Nephron (organoid): Measurements from ENCODE around the gene KLRC4.

Experiments
- H3K27ac Mint-ChIP-seq, 3 experiments: 2 replicates each; pipeline ENCODE4 v1.8.0; 2020; ENCODE audit warnings: mixed read lengths in 3 of 3, mild to moderate bottlenecking in 2 of 3, moderate library complexity in 1 of 3
- H3K27me3 Mint-ChIP-seq: 2 replicates; pipeline ENCODE4 v1.8.0; 2021; ENCODE audit warnings: low read depth, mild to moderate bottlenecking, moderate library complexity, mixed read lengths
- H3K36me3 Mint-ChIP-seq: 2 replicates; pipeline ENCODE4 v1.8.0; 2020; ENCODE audit warnings: low read depth, mixed read lengths
- H3K4me1 Mint-ChIP-seq: 2 replicates; pipeline ENCODE4 v1.8.0; 2020; ENCODE audit warnings: mixed read lengths
- H3K4me3 Mint-ChIP-seq, 3 experiments: 2 replicates each; pipeline ENCODE4 v1.8.0; 2020; ENCODE audit warnings: mild to moderate bottlenecking in 3 of 3, mixed read lengths in 3 of 3, moderate library complexity in 2 of 3
- H3K9me3 Mint-ChIP-seq: 2 replicates; pipeline ENCODE4 v1.8.0; 2020; ENCODE audit warnings: mixed read lengths
- CTCF ChIP-seq, 3 experiments: fragments of 200-600 bp; sonication (generic); IDR thresholded peaks; one replicate each; pipeline ENCODE4 v1.5.0; 2021; ENCODE audit warnings: antibody characterized with exemption in 3 of 3; ENCODE audit not compliant: unreplicated experiment in 3 of 3

KLRC4 gene

GRCh38 chr12:10361084-10361483 lies 48.5 kb downstream of the KLRC4 start:
- Mint-ChIP-seq H3K27ac (peak overlapping the region in 2 of 3 experiments; percentile 92 to 99), H3K9me3 (peaks cover 4% of the 10 kb centered on the region), H3K27me3 (no peaks in the 10 kb centered on the region), H3K36me3 (no peaks in the 10 kb centered on the region), H3K4me1 (peaks cover 15% of the 10 kb centered on the region), H3K4me3 (peak overlapping the region in 2 of 3 experiments; percentile 1 to 39)
- TF ChIP-seq CTCF (IDR thresholded peaks at IDR 0.05; ENCODE audit: unreplicated experiment in 3 of 3): no peak

GRCh38 chr12:10358969-10359368 lies 50.6 kb downstream of the KLRC4 start:
- no peak for TF ChIP-seq CTCF (IDR thresholded peaks at IDR 0.05; ENCODE audit: unreplicated experiment in 3 of 3)
- peaks cover 15% of the 10 kb centered on the region for H3K4me1 Mint-ChIP-seq
- H3K9me3 Mint-ChIP-seq: peaks cover 7% of the 10 kb centered on the region
- H3K27me3 Mint-ChIP-seq: no peaks in the 10 kb centered on the region
- H3K36me3 Mint-ChIP-seq: no peaks in the 10 kb centered on the region
- no peak overlapping the region for H3K4me3 Mint-ChIP-seq
- H3K27ac Mint-ChIP-seq: peak overlapping the region in 1 of 3 experiments; percentile 62

GRCh38 chr12:10358131-10358530 lies 51.4 kb downstream of the KLRC4 start:
- Mint-ChIP-seq H3K9me3 (peaks cover 9% of the 10 kb centered on the region), H3K4me3 (no peak overlapping the region), H3K27ac (no peak overlapping the region), H3K4me1 (peaks cover 15% of the 10 kb centered on the region), H3K27me3 (no peaks in the 10 kb centered on the region), H3K36me3 (no peaks in the 10 kb centered on the region)
- no peak for TF ChIP-seq CTCF (IDR thresholded peaks at IDR 0.05; ENCODE audit: unreplicated experiment in 3 of 3)
